HepG2 (cell line): ENCODE data around the gene SERINC4. TPM values are rescaled to one million over a fixed set of nuclear protein-coding genes. Genes with fewer than 3 reads are reported as not detected.

ENCODE experiments used
- BRCA1 ChIP-seq: sonication (generic); formaldehyde crosslinking; IDR thresholded peaks from 2 replicates; pipeline ENCODE4 v1.4.0; 2020; ENCODE audit warnings: missing genetic modification reagents
- BRD4 ChIP-seq: sonication (generic); formaldehyde crosslinking; IDR thresholded peaks from 2 replicates; pipeline ENCODE4 v1.4.0; 2020; ENCODE audit warnings: missing genetic modification reagents
- DNMT3B ChIP-seq: conservative IDR thresholded peaks from 2 replicates; pipeline ENCODE4 v1.6.1; 2016; ENCODE audit warnings: missing biosample characterization, control low read depth
- FOXA1 ChIP-seq, 2 experiments: fragments of 450-650 bp in 1 of 2; sonication (generic) in 1 of 2; formaldehyde crosslinking in 1 of 2; IDR thresholded peaks; 2 replicates each; pipeline versions ENCODE4 v1.4.0 to v1.6.1; 2016 to 2020; ENCODE audit warnings: missing genetic modification reagents in 1 of 2
- KLF12 ChIP-seq: sonication (generic); formaldehyde crosslinking; IDR thresholded peaks from 2 replicates; pipeline ENCODE4 v1.4.0; 2020; ENCODE audit warnings: missing genetic modification reagents, borderline replicate concordance
- KLF13 ChIP-seq: sonication (generic); formaldehyde crosslinking; IDR thresholded peaks from 2 replicates; pipeline ENCODE4 v1.4.0; 2020; ENCODE audit warnings: mild to moderate bottlenecking, missing genetic modification reagents
- MAZ ChIP-seq, 2 experiments: sonication (generic) in 1 of 2; formaldehyde crosslinking in 1 of 2; IDR thresholded peaks; 2 replicates each; pipeline versions ENCODE4 v1.5.0 to v1.6.1; 2012 to 2020; ENCODE audit warnings: low read depth in 2 of 2, mild to moderate bottlenecking in 2 of 2, borderline replicate concordance in 1 of 2, improper control_type of control experiment in 1 of 2, low read length in 1 of 2, missing genetic modification reagents in 1 of 2, moderate library complexity in 1 of 2
- MXD4 ChIP-seq: IDR thresholded peaks from 2 replicates; pipeline ENCODE4 v1.6.1; 2016; ENCODE audit warnings: mild to moderate bottlenecking, missing biosample characterization, missing genetic modification reagents
- NFE2 ChIP-seq: sonication (generic); formaldehyde crosslinking; IDR thresholded peaks from 2 replicates; pipeline ENCODE4 v1.4.0; 2020; ENCODE audit warnings: missing genetic modification reagents
- RAD21 ChIP-seq: fragments of 450-650 bp; formaldehyde crosslinking; IDR thresholded peaks from 2 replicates; pipeline ENCODE4 v1.5.0; 2020; ENCODE audit warnings: mild to moderate bottlenecking
- SP5 ChIP-seq: IDR thresholded peaks from 2 replicates; pipeline ENCODE4 v1.6.1; 2016; ENCODE audit warnings: low read depth, borderline replicate concordance
- YY1 ChIP-seq: IDR thresholded peaks from 2 replicates; pipeline ENCODE4 v1.6.1; 2011; ENCODE audit warnings: low read length, low read depth, moderate library complexity, mild to moderate bottlenecking; ENCODE audit not compliant: insufficient read depth, insufficient replicate concordance
- ZBTB8A ChIP-seq: sonication (generic); formaldehyde crosslinking; IDR thresholded peaks from 2 replicates; pipeline ENCODE4 v1.4.0; 2020; ENCODE audit warnings: mild to moderate bottlenecking, low read depth, missing genetic modification reagents, borderline replicate concordance
- ZNF17 ChIP-seq: sonication (generic); formaldehyde crosslinking; IDR thresholded peaks from 2 replicates; pipeline ENCODE4 v1.5.0; 2020; ENCODE audit warnings: mild to moderate bottlenecking, missing genetic modification reagents
- ZNF441 ChIP-seq: sonication (generic); formaldehyde crosslinking; IDR thresholded peaks from 2 replicates; pipeline ENCODE4 v1.7.0; 2021; ENCODE audit warnings: missing genetic modification reagents, borderline replicate concordance
- ZNF549 ChIP-seq: sonication (generic); formaldehyde crosslinking; IDR thresholded peaks from 2 replicates; pipeline ENCODE4 v1.5.0; 2020; ENCODE audit warnings: missing genetic modification reagents
- ZNF720 ChIP-seq: sonication (generic); formaldehyde crosslinking; IDR thresholded peaks from 2 replicates; pipeline ENCODE4 v1.4.0; 2020; ENCODE audit warnings: missing genetic modification reagents
- polyA plus RNA-seq, 8 experiments: library from polyadenylated mRNA; depleted of rRNA in 3 of 8; stranded (reverse) in 7 of 8; unstranded in 1 of 8; fragments of >200 nt; fragmentation: Illumina TruSeq in 4 of 8; extraction: Trizol in 4 of 8; gene quantifications; 2 replicates each; pipeline versions ENCODE4 v1.2.1 to v1.2.3, GENCODE V29; 2011 to 2016; ENCODE audit warnings: low read depth in 4 of 8, missing spikeins in 1 of 8, mixed read lengths in 1 of 8; ENCODE audit not compliant: insufficient read depth in 1 of 8
- total RNA-seq, 5 experiments: library from RNA; depleted of rRNA; stranded (reverse); fragments of >200 nt; fragmentation: Illumina TruSeq; extraction: Trizol; gene quantifications; 2 replicates each; pipeline ENCODE4 v1.2.3, GENCODE V29; 2016; ENCODE audit warnings: low read depth in 1 of 5
- TF ChIP-seq, protein P1 (sequence below): sonication (generic); formaldehyde crosslinking; IDR thresholded peaks from 2 replicates; pipeline ENCODE4 v1.4.0; 2020; ENCODE audit warnings: low read depth, missing genetic modification reagents
- TF ChIP-seq, protein P2 (sequence below): IDR thresholded peaks from 2 replicates; pipeline ENCODE4 v1.6.1; 2012; ENCODE audit warnings: low read length, improper control_type of control experiment
- TF ChIP-seq, protein P3 (sequence below): IDR thresholded peaks from 2 replicates; pipeline ENCODE4 v1.6.1; 2016; ENCODE audit warnings: mild to moderate bottlenecking
- TF ChIP-seq, protein P4 (sequence below): sonication (generic); formaldehyde crosslinking; IDR thresholded peaks from 2 replicates; pipeline ENCODE4 v1.5.0; 2020; ENCODE audit warnings: missing genetic modification reagents

The SERINC4 gene
- total and polyA plus RNA-seq, 2 of the 13 experiments (the other 11 are each of a cell fraction or from before 2014, with no cell fraction given) = not detected

DNA sequence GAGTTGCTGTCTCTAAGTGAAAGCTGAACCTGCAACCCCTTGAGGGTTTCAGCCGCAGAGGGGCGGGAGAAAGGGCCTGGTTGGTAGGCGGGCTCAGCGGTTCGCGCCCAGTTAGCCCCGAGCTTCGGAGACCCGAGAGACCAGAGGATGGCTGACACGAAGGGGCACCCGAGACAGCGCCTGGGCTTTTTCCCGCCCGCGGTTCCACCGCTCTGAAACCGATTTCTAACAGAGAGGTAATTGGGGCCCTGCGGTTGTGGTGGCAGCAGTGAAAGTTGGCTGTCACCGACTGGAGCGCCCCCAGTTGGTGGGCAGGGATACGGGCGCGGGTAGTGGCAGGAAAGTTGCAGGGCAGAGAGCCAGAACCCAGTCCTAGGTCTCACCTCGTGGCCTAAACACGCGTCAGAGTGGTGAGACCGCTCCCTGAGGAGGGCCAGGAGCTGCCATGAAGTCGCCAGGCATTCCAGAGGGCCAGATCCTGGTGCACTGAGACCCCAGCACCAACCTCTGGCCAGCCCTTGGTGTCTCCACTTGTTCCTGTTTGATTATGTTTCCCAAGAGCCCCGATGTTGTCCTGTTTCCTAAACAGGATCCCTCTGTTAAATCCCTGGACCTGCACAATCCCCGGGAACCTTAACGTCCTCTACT is 22.6 kb downstream of the SERINC4 start (continued):
- TF ChIP-seq, protein P1, sequence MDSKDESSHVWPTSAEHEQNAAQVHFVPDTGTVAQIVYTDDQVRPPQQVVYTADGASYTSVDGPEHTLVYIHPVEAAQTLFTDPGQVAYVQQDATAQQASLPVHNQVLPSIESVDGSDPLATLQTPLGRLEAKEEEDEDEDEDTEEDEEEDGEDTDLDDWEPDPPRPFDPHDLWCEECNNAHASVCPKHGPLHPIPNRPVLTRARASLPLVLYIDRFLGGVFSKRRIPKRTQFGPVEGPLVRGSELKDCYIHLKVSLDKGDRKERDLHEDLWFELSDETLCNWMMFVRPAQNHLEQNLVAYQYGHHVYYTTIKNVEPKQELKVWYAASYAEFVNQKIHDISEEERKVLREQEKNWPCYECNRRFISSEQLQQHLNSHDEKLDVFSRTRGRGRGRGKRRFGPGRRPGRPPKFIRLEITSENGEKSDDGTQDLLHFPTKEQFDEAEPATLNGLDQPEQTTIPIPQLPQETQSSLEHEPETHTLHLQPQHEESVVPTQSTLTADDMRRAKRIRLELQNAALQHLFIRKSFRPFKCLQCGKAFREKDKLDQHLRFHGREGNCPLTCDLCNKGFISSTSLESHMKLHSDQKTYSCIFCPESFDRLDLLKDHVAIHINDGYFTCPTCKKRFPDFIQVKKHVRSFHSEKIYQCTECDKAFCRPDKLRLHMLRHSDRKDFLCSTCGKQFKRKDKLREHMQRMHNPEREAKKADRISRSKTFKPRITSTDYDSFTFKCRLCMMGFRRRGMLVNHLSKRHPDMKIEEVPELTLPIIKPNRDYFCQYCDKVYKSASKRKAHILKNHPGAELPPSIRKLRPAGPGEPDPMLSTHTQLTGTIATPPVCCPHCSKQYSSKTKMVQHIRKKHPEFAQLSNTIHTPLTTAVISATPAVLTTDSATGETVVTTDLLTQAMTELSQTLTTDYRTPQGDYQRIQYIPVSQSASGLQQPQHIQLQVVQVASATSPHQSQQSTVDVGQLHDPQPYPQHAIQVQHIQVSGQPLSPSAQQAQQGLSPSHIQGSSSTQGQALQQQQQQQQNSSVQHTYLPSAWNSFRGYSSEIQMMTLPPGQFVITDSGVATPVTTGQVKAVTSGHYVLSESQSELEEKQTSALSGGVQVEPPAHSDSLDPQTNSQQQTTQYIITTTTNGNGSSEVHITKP (CRISPR knock-in tag) = no peak
- no peak for TF ChIP-seq MXD4 (CRISPR knock-in tag)
- no peak for TF ChIP-seq FOXA1 (IDR thresholded peaks at IDR 0.05)
- TF ChIP-seq FOXA1 (CRISPR knock-in tag; IDR thresholded peaks at IDR 0.05) = no peak
- TF ChIP-seq, protein P2, sequence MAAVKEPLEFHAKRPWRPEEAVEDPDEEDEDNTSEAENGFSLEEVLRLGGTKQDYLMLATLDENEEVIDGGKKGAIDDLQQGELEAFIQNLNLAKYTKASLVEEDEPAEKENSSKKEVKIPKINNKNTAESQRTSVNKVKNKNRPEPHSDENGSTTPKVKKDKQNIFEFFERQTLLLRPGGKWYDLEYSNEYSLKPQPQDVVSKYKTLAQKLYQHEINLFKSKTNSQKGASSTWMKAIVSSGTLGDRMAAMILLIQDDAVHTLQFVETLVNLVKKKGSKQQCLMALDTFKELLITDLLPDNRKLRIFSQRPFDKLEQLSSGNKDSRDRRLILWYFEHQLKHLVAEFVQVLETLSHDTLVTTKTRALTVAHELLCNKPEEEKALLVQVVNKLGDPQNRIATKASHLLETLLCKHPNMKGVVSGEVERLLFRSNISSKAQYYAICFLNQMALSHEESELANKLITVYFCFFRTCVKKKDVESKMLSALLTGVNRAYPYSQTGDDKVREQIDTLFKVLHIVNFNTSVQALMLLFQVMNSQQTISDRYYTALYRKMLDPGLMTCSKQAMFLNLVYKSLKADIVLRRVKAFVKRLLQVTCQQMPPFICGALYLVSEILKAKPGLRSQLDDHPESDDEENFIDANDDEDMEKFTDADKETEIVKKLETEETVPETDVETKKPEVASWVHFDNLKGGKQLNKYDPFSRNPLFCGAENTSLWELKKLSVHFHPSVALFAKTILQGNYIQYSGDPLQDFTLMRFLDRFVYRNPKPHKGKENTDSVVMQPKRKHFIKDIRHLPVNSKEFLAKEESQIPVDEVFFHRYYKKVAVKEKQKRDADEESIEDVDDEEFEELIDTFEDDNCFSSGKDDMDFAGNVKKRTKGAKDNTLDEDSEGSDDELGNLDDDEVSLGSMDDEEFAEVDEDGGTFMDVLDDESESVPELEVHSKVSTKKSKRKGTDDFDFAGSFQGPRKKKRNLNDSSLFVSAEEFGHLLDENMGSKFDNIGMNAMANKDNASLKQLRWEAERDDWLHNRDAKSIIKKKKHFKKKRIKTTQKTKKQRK = no peak
- TF ChIP-seq ZBTB8A (CRISPR knock-in tag) = no peak
- TF ChIP-seq ZNF17 = no peak
- TF ChIP-seq ZNF441 (CRISPR knock-in tag) = no peak
- peak; percentile 4; the same call in 1 of the 2 replicates for TF ChIP-seq MAZ (IDR thresholded peaks at IDR 0.05; ENCODE audit: borderline replicate concordance, low read depth, low read length)
- no peak for TF ChIP-seq MAZ (CRISPR knock-in tag; IDR thresholded peaks at IDR 0.05; ENCODE audit: low read depth)
- TF ChIP-seq, protein P3, sequence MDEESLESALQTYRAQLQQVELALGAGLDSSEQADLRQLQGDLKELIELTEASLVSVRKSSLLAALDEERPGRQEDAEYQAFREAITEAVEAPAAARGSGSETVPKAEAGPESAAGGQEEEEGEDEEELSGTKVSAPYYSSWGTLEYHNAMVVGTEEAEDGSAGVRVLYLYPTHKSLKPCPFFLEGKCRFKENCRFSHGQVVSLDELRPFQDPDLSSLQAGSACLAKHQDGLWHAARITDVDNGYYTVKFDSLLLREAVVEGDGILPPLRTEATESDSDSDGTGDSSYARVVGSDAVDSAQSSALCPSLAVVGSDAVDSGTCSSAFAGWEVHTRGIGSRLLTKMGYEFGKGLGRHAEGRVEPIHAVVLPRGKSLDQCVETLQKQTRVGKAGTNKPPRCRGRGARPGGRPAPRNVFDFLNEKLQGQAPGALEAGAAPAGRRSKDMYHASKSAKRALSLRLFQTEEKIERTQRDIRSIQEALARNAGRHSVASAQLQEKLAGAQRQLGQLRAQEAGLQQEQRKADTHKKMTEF (CRISPR knock-in tag) = 0 out of 2 replicates have a peak, but pooled peaks have one; percentile 45
- TF ChIP-seq, protein P4, sequence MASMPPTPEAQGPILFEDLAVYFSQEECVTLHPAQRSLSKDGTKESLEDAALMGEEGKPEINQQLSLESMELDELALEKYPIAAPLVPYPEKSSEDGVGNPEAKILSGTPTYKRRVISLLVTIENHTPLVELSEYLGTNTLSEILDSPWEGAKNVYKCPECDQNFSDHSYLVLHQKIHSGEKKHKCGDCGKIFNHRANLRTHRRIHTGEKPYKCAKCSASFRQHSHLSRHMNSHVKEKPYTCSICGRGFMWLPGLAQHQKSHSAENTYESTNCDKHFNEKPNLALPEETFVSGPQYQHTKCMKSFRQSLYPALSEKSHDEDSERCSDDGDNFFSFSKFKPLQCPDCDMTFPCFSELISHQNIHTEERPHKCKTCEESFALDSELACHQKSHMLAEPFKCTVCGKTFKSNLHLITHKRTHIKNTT = no peak
- no peak; the same call in 1 of the 2 replicates for TF ChIP-seq SP5 (CRISPR knock-in tag)
- TF ChIP-seq RAD21 (CRISPR knock-in tag) = peak; percentile 33; the same call in 1 of the 2 replicates
- TF ChIP-seq NFE2 (CRISPR knock-in tag) = no peak
- no peak for TF ChIP-seq BRCA1 (CRISPR knock-in tag)
- TF ChIP-seq KLF13 = no peak
- no peak for TF ChIP-seq BRD4 (CRISPR knock-in tag)
- no peak for TF ChIP-seq KLF12 (CRISPR knock-in tag)
- no peak for TF ChIP-seq ZNF720 (CRISPR knock-in tag)
- no peak for TF ChIP-seq YY1
- no peak for TF ChIP-seq DNMT3B (CRISPR knock-in tag)
- no peak for TF ChIP-seq ZNF549 (CRISPR knock-in tag)
